NT2/D1 (cell line): ENCODE results near the gene THBS3.

Experiments
- DNase-seq: peaks from one replicate; pipeline ENCODE4 v3.0.0-alpha.2; 2011; ENCODE audit warnings: low read depth, low spot score
- H3K27me3 ChIP-seq: 2 replicates; pipeline ENCODE4 v1.6.0; 2011; ENCODE audit warnings: mild to moderate bottlenecking; ENCODE audit not compliant: insufficient read length, insufficient read depth
- H3K36me3 ChIP-seq: 2 replicates; pipeline ENCODE4 v1.6.1; 2011; ENCODE audit warnings: mild to moderate bottlenecking, low read length, mixed read lengths; ENCODE audit not compliant: insufficient read depth, insufficient read length
- H3K4me1 ChIP-seq: 2 replicates; pipeline ENCODE4 v1.5.1; 2011; ENCODE audit not compliant: insufficient read depth, insufficient read length
- H3K4me3 ChIP-seq: 2 replicates; pipeline ENCODE4 v1.5.1; 2011; ENCODE audit warnings: low read depth; ENCODE audit not compliant: insufficient read length
- H3K9ac ChIP-seq: 2 replicates; pipeline ENCODE4 v1.6.0; 2011; ENCODE audit warnings: low read depth; ENCODE audit not compliant: insufficient read length
- H3K9me3 ChIP-seq: 2 replicates; pipeline ENCODE4 v1.5.1; 2011; ENCODE audit warnings: mild to moderate bottlenecking, low read length; ENCODE audit not compliant: insufficient read depth
- SUZ12 ChIP-seq: IDR thresholded peaks from 2 replicates; pipeline ENCODE4 v1.6.1; 2011; ENCODE audit not compliant: insufficient read length, insufficient read depth; ENCODE audit errors: extremely low read depth
- YY1 ChIP-seq: IDR thresholded peaks from 2 replicates; pipeline ENCODE4 v1.6.1; 2011; ENCODE audit not compliant: insufficient read length, insufficient read depth
- ZNF274 ChIP-seq: IDR thresholded peaks from 2 replicates; pipeline ENCODE4 v1.6.1; 2011; ENCODE audit warnings: mild to moderate bottlenecking, low read depth, low read length

THBS3 gene

DNA sequence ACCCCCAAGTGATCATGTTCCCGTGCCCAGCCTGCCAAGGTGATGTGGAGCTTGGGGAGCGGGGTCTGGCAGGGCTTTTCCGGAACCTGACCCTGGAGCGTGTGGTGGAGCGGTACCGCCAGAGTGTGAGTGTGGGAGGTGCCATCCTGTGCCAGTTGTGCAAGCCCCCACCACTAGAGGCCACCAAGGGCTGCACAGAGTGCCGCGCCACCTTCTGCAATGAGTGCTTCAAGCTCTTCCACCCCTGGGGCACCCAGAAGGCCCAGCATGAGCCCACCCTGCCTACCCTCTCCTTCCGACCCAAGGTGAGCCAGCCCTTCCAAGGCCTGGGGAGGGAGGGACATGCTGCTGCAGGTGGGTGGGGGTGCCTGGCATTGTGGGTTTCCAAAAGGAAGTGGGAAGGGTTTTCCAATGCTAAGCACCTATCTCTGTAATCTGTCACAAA is 31.7 kb downstream of the THBS3 start:
- H3K36me3 ChIP-seq: peaks cover 44% of the 10 kb centered on the region
- DNase-seq: no peak

GRCh38 chr1:155175281-155175926 is 32.3 kb downstream of the THBS3 start:
- peaks cover 49% of the 10 kb centered on the region for H3K36me3 ChIP-seq
- no peaks in the 10 kb centered on the region for H3K9me3 ChIP-seq
- H3K27me3 ChIP-seq: peaks cover 8% of the 10 kb centered on the region
- H3K4me1 ChIP-seq: peaks cover 13% of the 10 kb centered on the region
- TF ChIP-seq SUZ12 (no peak), ZNF274 (no peak), YY1 (no peak)
- DNase-seq: no peak
- H3K4me3 ChIP-seq: peak overlapping the region; percentile 91
- peak overlapping the region; percentile 81 for H3K9ac ChIP-seq

More for the DNA sequence above, 31.7 kb downstream of the THBS3 start:
- Histone ChIP-seq H3K9ac (no peak overlapping the region), H3K4me3 (no peak overlapping the region), H3K27me3 (peaks cover 8% of the 10 kb centered on the region), H3K9me3 (no peaks in the 10 kb centered on the region), H3K4me1 (peaks cover 13% of the 10 kb centered on the region)
- TF ChIP-seq YY1: no peak

GRCh38 chr1:155174324-155175280 is 33.1 kb downstream of the THBS3 start:
- peak overlapping the region; percentile 81 for H3K9ac ChIP-seq

GRCh38 chr1:155173478-155174323 is 34.0 kb downstream of the THBS3 start, which contains the start of gene TRIM46:
Gene TRIM46, plus strand, starts transcription at chr1:155173849. Its CDS starts 118 bp downstream, at chr1:155173967.
- TF ChIP-seq ZNF274 (no peak), YY1 (no peak), SUZ12 (no peak)
- Histone ChIP-seq H3K9ac (peak within 1 kb of the TSS; percentile 96), H3K9me3 (no peaks in the 10 kb centered on the region), H3K4me1 (peaks cover 13% of the 10 kb centered on the region), H3K4me3 (peak within 1 kb of the TSS; percentile 91), H3K36me3 (peaks cover 52% of the 10 kb centered on the region), H3K27me3 (peaks cover 8% of the 10 kb centered on the region)
- DNase-seq: no peak

More at GRCh38 chr1:155174324-155175280, 33.1 kb downstream of the THBS3 start:
- H3K27me3 ChIP-seq: peaks cover 8% of the 10 kb centered on the region
- peak overlapping the region; percentile 91 for H3K4me3 ChIP-seq
- no peak for TF ChIP-seq YY1
- no peak for TF ChIP-seq SUZ12
- no peak for DNase-seq
- H3K36me3 ChIP-seq: peaks cover 52% of the 10 kb centered on the region
- H3K9me3 ChIP-seq: no peaks in the 10 kb centered on the region
- peaks cover 13% of the 10 kb centered on the region for H3K4me1 ChIP-seq

DNA sequence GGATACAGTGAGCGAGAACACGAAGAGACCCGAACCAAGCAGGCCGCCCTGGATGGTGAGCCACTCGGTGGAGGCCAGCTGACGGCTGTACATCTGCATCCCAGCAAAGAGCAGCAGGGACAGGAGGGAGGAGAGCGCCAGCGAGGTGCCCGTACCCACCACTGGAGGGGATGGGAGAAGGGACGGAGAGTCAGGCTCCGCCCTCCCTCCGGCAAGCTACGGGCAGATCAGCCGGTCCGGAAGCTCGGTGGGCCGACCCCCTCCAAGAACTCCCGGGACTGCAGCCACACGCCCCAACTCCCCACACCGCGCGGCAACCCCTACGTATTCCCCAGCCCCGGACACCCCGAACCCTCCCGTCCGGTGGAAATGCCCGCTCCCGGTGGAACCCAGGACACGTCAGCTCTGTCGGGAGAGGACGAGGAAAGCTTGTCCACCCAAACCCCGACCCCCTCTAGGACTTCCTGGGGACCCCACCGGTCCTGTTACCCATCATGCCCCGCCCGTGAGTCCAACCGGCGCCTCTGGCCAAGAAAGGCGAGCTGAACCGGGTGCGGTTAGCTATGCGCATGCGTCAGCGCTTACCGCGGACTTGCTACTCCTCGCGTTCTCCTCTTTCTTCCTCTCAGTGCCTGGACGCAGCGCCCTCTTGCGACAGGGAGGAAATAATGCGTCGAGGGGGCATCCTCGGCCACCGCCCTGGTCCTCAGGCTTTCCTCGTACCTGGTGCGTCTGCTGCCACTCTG is 34.8 kb downstream of the THBS3 start, which contains the start of gene KRTCAP2:
TSS of gene KRTCAP2 (minus strand) at position 573 of the 746 bp plus-strand sequence. CDS start at position 493, 80 bp downstream.
- Histone ChIP-seq H3K9ac (peak within 1 kb of the TSS; percentile 96), H3K27me3 (peaks cover 8% of the 10 kb centered on the region), H3K4me3 (peak within 1 kb of the TSS; percentile 91), H3K9me3 (no peaks in the 10 kb centered on the region), H3K4me1 (peaks cover 13% of the 10 kb centered on the region), H3K36me3 (peaks cover 50% of the 10 kb centered on the region)
- peak; percentile 99 for DNase-seq
- TF ChIP-seq ZNF274: no peak
- no peak for TF ChIP-seq YY1
- TF ChIP-seq SUZ12: no peak
